ENCODE results near the gene AKAP6. TPM values are rescaled to one million over a fixed set of nuclear protein-coding genes. Genes with fewer than 3 reads are reported as not detected.

AKAP6 gene
- total and polyA plus RNA-seq, 10 of the 15 experiments (the other 5 are each of a cell fraction or from before 2014, with no cell fraction given) = 0.35 to 5.9 (median 2.2) TPM

DNA sequence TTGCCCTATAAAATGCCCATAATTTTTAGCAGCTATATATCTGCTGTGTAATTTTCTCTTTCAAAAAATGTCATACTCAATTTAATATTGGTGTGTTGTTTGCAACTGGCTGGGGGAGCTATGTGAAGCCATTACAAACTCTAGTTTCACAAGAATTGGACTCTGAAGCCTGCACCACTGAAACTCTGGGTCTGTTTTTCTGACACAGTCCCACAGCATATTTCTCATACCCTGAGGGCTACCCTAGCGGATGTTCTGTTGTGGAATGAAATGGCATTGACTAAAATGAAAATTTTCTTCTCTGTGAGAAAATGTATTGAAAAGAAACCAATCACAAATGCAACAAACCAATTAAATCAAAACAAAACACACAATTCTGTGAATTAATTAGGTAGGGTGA, 325.0 kb downstream of the AKAP6 start:
- no TSS peak for BruUV-seq (replicated peaks)
- no peak for DNase-seq (ENCODE audit: low read depth, low spot score)

More for the DNA sequence above, 325.0 kb downstream of the AKAP6 start:
- no peak for FAIRE-seq
- no peaks in the 10 kb centered on the region for H3K27me3 ChIP-seq (replicated peaks in 1 of 2; ENCODE audit: control insufficient read depth in 2 of 2, insufficient read depth in 2 of 2, low read length in 1 of 2)
- no peaks in the 10 kb centered on the region for H4K20me1 ChIP-seq (ENCODE audit: control insufficient read depth, insufficient read depth)
- H2AFZ ChIP-seq (ENCODE audit: control insufficient read depth, low read depth, low read length) = no peak overlapping the region
- H3K4me2 ChIP-seq (ENCODE audit: control insufficient read depth, insufficient read depth) = no peak overlapping the region
- H3K36me3 ChIP-seq (ENCODE audit: control insufficient read depth in 2 of 2, insufficient read depth in 2 of 2, low read length in 1 of 2) = no peaks in the 10 kb centered on the region
- WGBS (ENCODE audit: insufficient coverage, insufficient replicate concordance, low lambda C conversion rate, missing lambda C conversion rate) = 47% methylated on average over 1 of the region's 1 CpG
- in situ Hi-C loops (cut with MboI) = no loop called here
- POLR2A ChIA-PET = interaction anchor here (1.1 kb wide), 1 partner anchor 8 kb away, joined by 3 read pairs; no protein-coding TSS in a partner anchor
- H3K27ac ChIP-seq (ENCODE audit: control insufficient read depth, insufficient read depth) = no peak overlapping the region
- RAD21 ChIA-PET (ENCODE audit: unreplicated experiment) = no interaction called here
- no peaks in the 10 kb centered on the region for H3K9me3 ChIP-seq (replicated peaks; ENCODE audit: control insufficient read depth, insufficient read depth, low read length)
- intact Hi-C loops (cut with micrococcal nuclease; ENCODE audit: unreplicated experiment) = no loop called here
- no peaks in the 10 kb centered on the region for H3K79me2 ChIP-seq (ENCODE audit: control insufficient read depth, insufficient read depth, low read length)
- CTCF ChIA-PET = no interaction called here
- H3K4me1 ChIP-seq (ENCODE audit: control insufficient read depth, insufficient read depth, low read length) = peaks cover 5% of the 10 kb centered on the region; the same call in 1 of the 2 replicates
- SMC1A ChIA-PET (ENCODE audit: uncharacterized antibody, unreplicated experiment) = no interaction called here
- H3K9ac ChIP-seq (ENCODE audit: control insufficient read depth, insufficient read depth, low read length) = no peak overlapping the region
- peak; percentile 53 for ATAC-seq
- TF ChIP-seq, protein P1, sequence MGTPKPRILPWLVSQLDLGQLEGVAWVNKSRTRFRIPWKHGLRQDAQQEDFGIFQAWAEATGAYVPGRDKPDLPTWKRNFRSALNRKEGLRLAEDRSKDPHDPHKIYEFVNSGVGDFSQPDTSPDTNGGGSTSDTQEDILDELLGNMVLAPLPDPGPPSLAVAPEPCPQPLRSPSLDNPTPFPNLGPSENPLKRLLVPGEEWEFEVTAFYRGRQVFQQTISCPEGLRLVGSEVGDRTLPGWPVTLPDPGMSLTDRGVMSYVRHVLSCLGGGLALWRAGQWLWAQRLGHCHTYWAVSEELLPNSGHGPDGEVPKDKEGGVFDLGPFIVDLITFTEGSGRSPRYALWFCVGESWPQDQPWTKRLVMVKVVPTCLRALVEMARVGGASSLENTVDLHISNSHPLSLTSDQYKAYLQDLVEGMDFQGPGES (IDR thresholded peaks at IDR 0.05) = no peak
- no peak for TF ChIP-seq RUNX3 (IDR thresholded peaks at IDR 0.05; ENCODE audit: low read length)
- TF ChIP-seq, protein P2, sequence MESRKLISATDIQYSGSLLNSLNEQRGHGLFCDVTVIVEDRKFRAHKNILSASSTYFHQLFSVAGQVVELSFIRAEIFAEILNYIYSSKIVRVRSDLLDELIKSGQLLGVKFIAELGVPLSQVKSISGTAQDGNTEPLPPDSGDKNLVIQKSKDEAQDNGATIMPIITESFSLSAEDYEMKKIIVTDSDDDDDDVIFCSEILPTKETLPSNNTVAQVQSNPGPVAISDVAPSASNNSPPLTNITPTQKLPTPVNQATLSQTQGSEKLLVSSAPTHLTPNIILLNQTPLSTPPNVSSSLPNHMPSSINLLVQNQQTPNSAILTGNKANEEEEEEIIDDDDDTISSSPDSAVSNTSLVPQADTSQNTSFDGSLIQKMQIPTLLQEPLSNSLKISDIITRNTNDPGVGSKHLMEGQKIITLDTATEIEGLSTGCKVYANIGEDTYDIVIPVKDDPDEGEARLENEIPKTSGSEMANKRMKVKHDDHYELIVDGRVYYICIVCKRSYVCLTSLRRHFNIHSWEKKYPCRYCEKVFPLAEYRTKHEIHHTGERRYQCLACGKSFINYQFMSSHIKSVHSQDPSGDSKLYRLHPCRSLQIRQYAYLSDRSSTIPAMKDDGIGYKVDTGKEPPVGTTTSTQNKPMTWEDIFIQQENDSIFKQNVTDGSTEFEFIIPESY (IDR thresholded peaks at IDR 0.05) = no peak
- TF ChIP-seq SMAD5 (IDR thresholded peaks at IDR 0.05; ENCODE audit: low read depth) = no peak
- TF ChIP-seq ZNF24 (IDR thresholded peaks at IDR 0.05) = no peak
- TF ChIP-seq, protein P3, sequence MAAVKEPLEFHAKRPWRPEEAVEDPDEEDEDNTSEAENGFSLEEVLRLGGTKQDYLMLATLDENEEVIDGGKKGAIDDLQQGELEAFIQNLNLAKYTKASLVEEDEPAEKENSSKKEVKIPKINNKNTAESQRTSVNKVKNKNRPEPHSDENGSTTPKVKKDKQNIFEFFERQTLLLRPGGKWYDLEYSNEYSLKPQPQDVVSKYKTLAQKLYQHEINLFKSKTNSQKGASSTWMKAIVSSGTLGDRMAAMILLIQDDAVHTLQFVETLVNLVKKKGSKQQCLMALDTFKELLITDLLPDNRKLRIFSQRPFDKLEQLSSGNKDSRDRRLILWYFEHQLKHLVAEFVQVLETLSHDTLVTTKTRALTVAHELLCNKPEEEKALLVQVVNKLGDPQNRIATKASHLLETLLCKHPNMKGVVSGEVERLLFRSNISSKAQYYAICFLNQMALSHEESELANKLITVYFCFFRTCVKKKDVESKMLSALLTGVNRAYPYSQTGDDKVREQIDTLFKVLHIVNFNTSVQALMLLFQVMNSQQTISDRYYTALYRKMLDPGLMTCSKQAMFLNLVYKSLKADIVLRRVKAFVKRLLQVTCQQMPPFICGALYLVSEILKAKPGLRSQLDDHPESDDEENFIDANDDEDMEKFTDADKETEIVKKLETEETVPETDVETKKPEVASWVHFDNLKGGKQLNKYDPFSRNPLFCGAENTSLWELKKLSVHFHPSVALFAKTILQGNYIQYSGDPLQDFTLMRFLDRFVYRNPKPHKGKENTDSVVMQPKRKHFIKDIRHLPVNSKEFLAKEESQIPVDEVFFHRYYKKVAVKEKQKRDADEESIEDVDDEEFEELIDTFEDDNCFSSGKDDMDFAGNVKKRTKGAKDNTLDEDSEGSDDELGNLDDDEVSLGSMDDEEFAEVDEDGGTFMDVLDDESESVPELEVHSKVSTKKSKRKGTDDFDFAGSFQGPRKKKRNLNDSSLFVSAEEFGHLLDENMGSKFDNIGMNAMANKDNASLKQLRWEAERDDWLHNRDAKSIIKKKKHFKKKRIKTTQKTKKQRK (IDR thresholded peaks at IDR 0.05; ENCODE audit: low read depth, low read length) = no peak
- no peak for TF ChIP-seq TCF7 (IDR thresholded peaks at IDR 0.05; ENCODE audit: borderline replicate concordance)
- TF ChIP-seq PAX8 (IDR thresholded peaks at IDR 0.05) = no peak
- H3K4me3 ChIP-seq = no peak overlapping the region
